ENCODE data around the gene RPTOR.

RPTOR gene

GRCh38 chr17:80636361-80637018 lies 91.9 kb downstream of the RPTOR start:
- Histone ChIP-seq H3K36me3 (ENCODE audit: control insufficient read depth in 5 of 5, insufficient read depth in 5 of 5, low read length in 5 of 5) (peaks cover 0 to 5% (median 0%) of the 10 kb centered on the region in 5 donors), H3K9me3 (ENCODE audit: control insufficient read depth in 5 of 5, low read length in 5 of 5) (no peaks in the 10 kb centered on the region), H3K9ac (ENCODE audit: low read length in 5 of 5) (no peak overlapping the region), H3K4me1 (ENCODE audit: control insufficient read depth in 5 of 5, insufficient read depth in 5 of 5, low read length in 5 of 5) (no peaks in the 10 kb centered on the region), H3K27me3 (ENCODE audit: control insufficient read depth in 5 of 5, insufficient read depth in 4 of 5, low read length in 5 of 5) (no peaks in the 10 kb centered on the region), H3K27ac (ENCODE audit: low read depth, low read length) (no peak overlapping the region), H3K4me3 (ENCODE audit: low read depth in 1 of 5, low read length in 5 of 5) (no peak overlapping the region)

- H3K27me3 ChIP-seq (ENCODE audit: control insufficient read depth in 5 of 5, insufficient read depth in 4 of 5, low read length in 5 of 5) = no peaks in the 10 kb centered on the region
- H3K9me3 ChIP-seq (ENCODE audit: control insufficient read depth in 5 of 5, low read length in 5 of 5) = no peaks in the 10 kb centered on the region
- no peak overlapping the region for H3K4me3 ChIP-seq (ENCODE audit: low read depth in 1 of 5, low read length in 5 of 5)
- H3K4me1 ChIP-seq (ENCODE audit: control insufficient read depth in 5 of 5, insufficient read depth in 5 of 5, low read length in 5 of 5) = no peaks in the 10 kb centered on the region
- H3K36me3 ChIP-seq (ENCODE audit: control insufficient read depth in 5 of 5, insufficient read depth in 5 of 5, low read length in 5 of 5) = peaks cover 0 to 5% (median 0%) of the 10 kb centered on the region in 5 donors
- no peak overlapping the region for H3K9ac ChIP-seq (ENCODE audit: low read length in 5 of 5)
- no peak overlapping the region for H3K27ac ChIP-seq (ENCODE audit: low read depth, low read length)
These were observed 92.6 kb downstream of the RPTOR start for GRCh38 chr17:80637048-80637781.

GRCh38 chr17:80639658-80640057 lies 95.0 kb downstream of the RPTOR start:
- H3K9me3 ChIP-seq (ENCODE audit: control insufficient read depth in 5 of 5, low read length in 5 of 5) = no peaks in the 10 kb centered on the region
- H3K36me3 ChIP-seq (ENCODE audit: control insufficient read depth in 5 of 5, insufficient read depth in 5 of 5, low read length in 5 of 5) = peaks cover 0 to 8% (median 0%) of the 10 kb centered on the region in 5 donors
- no peak overlapping the region for H3K9ac ChIP-seq (ENCODE audit: low read length in 5 of 5)
- no peak overlapping the region for H3K4me3 ChIP-seq (ENCODE audit: low read depth in 1 of 5, low read length in 5 of 5)
- H3K4me1 ChIP-seq (ENCODE audit: control insufficient read depth in 5 of 5, insufficient read depth in 5 of 5, low read length in 5 of 5) = no peaks in the 10 kb centered on the region
- no peak overlapping the region for H3K27ac ChIP-seq (ENCODE audit: low read depth, low read length)
- H3K27me3 ChIP-seq (ENCODE audit: control insufficient read depth in 5 of 5, insufficient read depth in 4 of 5, low read length in 5 of 5) = no peaks in the 10 kb centered on the region

- Histone ChIP-seq H3K9ac (ENCODE audit: low read length in 5 of 5) (no peak overlapping the region), H3K27me3 (ENCODE audit: control insufficient read depth in 5 of 5, insufficient read depth in 4 of 5, low read length in 5 of 5) (no peaks in the 10 kb centered on the region), H3K9me3 (ENCODE audit: control insufficient read depth in 5 of 5, low read length in 5 of 5) (no peaks in the 10 kb centered on the region), H3K4me1 (ENCODE audit: control insufficient read depth in 5 of 5, insufficient read depth in 5 of 5, low read length in 5 of 5) (no peaks in the 10 kb centered on the region), H3K36me3 (ENCODE audit: control insufficient read depth in 5 of 5, insufficient read depth in 5 of 5, low read length in 5 of 5) (peaks cover 0 to 8% (median 0%) of the 10 kb centered on the region in 5 donors), H3K4me3 (ENCODE audit: low read depth in 1 of 5, low read length in 5 of 5) (no peak overlapping the region), H3K27ac (ENCODE audit: low read depth, low read length) (no peak overlapping the region)
These were observed 95.9 kb downstream of the RPTOR start for GRCh38 chr17:80640366-80641084.

DNA sequence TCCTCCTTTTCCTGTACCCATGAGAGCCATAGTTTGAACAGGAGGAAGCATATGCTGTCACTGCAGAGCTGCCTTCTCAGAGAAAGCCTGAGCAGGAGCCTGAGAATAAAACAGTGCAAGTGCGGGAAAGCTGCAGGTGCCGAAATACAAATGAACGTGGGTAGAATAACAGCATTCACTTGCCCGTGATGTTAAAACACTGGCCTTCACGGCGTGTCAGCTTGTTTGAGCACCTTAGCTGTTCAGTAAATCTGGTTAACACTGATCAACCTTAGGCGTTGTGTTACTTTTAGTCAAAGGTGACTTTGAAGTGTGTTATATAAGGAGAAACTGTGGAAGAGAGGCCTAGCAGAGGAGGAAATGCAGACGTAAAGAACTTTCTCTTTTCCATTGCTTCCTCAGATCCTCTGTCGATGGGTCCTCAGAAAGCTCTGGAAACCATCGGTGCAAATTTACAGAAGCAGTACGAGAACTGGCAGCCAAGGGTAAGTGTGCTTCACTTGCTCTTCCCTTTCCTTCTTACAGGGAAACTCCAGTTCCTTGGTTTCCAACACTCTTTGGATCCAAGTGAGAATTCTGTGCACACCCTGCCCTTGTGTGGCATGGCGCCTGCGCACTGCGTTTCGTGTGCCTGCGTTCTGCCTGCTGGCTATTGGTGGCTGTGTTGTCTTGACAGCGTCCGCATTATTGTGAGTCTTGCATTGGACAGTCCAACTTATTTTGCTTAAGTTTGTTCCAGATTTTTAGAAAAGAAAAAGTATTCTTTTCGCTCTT lies 98.9 kb downstream of the RPTOR start:
- Histone ChIP-seq H3K27ac (ENCODE audit: low read depth, low read length) (no peak overlapping the region), H3K36me3 (ENCODE audit: control insufficient read depth in 5 of 5, insufficient read depth in 5 of 5, low read length in 5 of 5) (peaks cover 0 to 6% (median 0%) of the 10 kb centered on the region in 5 donors), H3K9ac (ENCODE audit: low read length in 5 of 5) (no peak overlapping the region), H3K4me1 (ENCODE audit: control insufficient read depth in 5 of 5, insufficient read depth in 5 of 5, low read length in 5 of 5) (no peaks in the 10 kb centered on the region), H3K4me3 (ENCODE audit: low read depth in 1 of 5, low read length in 5 of 5) (no peak overlapping the region), H3K27me3 (ENCODE audit: control insufficient read depth in 5 of 5, insufficient read depth in 4 of 5, low read length in 5 of 5) (no peaks in the 10 kb centered on the region), H3K9me3 (ENCODE audit: control insufficient read depth in 5 of 5, low read length in 5 of 5) (no peaks in the 10 kb centered on the region)

DNA sequence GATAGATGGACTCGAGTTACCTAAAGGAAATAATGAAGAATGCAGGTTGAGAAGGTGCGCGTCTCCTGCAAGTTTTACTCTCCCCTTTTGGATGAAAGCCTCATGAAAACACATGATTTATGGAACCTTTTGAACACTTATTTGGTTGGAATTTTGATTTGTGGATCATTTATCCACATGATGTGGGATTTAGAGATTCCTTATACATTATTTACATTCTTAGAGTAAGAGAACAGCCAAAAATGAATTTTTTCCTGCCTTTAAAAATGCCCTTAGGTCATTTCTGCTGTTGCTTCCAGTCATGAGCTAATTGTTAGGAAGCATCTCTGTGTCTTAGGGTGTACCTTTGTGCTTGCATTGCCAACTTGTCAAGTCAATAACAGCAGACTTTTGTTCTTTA lies 99.9 kb downstream of the RPTOR start:
- H3K36me3 ChIP-seq (ENCODE audit: control insufficient read depth in 5 of 5, insufficient read depth in 5 of 5, low read length in 5 of 5) = peaks cover 0 to 6% (median 0%) of the 10 kb centered on the region in 5 donors
- H3K9ac ChIP-seq (ENCODE audit: low read length in 5 of 5) = no peak overlapping the region
- H3K27me3 ChIP-seq (ENCODE audit: control insufficient read depth in 5 of 5, insufficient read depth in 4 of 5, low read length in 5 of 5) = no peaks in the 10 kb centered on the region
- no peaks in the 10 kb centered on the region for H3K9me3 ChIP-seq (ENCODE audit: control insufficient read depth in 5 of 5, low read length in 5 of 5)
- H3K4me3 ChIP-seq (ENCODE audit: low read depth in 1 of 5, low read length in 5 of 5) = no peak overlapping the region
- no peak overlapping the region for H3K27ac ChIP-seq (ENCODE audit: low read depth, low read length)
- peaks cover 2 to 7% (median 5%) of the 10 kb centered on the region in 5 donors for H3K4me1 ChIP-seq (ENCODE audit: control insufficient read depth in 5 of 5, insufficient read depth in 5 of 5, low read length in 5 of 5)

DNA sequence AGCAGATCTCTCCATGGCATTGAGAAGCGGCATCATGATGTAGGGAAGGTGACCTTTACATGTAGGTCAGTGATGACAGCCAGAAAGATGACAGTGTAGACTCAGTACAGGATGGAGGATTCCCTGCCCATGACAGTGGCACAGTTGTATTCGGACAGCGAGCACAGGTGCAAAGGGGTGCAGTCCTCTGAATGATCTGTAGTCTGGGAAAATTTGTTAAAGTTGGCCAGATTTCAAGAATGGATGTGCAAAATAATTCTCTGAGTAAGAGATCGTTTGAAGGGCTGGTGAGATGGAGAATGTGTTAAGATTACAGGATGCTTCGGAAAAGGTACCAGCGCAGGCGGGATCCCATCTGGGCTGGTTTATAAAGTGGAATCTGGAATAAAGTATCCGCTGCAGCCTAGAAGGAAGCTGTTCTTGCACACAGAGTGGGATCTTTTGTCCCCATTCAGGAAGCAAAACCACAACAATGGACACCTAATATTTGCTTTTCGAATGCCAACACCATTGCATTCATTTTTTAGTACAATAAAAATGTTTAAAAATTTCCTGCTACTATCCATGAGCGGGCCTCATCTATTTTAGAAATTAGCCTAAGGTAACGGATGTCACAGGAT lies 101.2 kb downstream of the RPTOR start:
- Histone ChIP-seq H3K27ac (ENCODE audit: low read depth, low read length) (no peak overlapping the region), H3K36me3 (ENCODE audit: control insufficient read depth in 5 of 5, insufficient read depth in 5 of 5, low read length in 5 of 5) (peaks cover 0 to 6% (median 0%) of the 10 kb centered on the region in 5 donors), H3K4me1 (ENCODE audit: control insufficient read depth in 5 of 5, insufficient read depth in 5 of 5, low read length in 5 of 5) (peaks cover 3 to 20% (median 16%) of the 10 kb centered on the region in 5 donors), H3K27me3 (ENCODE audit: control insufficient read depth in 5 of 5, insufficient read depth in 4 of 5, low read length in 5 of 5) (no peaks in the 10 kb centered on the region), H3K9me3 (ENCODE audit: control insufficient read depth in 5 of 5, low read length in 5 of 5) (no peaks in the 10 kb centered on the region), H3K9ac (ENCODE audit: low read length in 5 of 5) (no peak overlapping the region), H3K4me3 (ENCODE audit: low read depth in 1 of 5, low read length in 5 of 5) (no peak overlapping the region)

GRCh38 chr17:80646328-80646727 lies 101.7 kb downstream of the RPTOR start:
- Histone ChIP-seq H3K36me3 (ENCODE audit: control insufficient read depth in 5 of 5, insufficient read depth in 5 of 5, low read length in 5 of 5) (peaks cover 0 to 6% (median 0%) of the 10 kb centered on the region in 5 donors), H3K4me3 (ENCODE audit: low read depth in 1 of 5, low read length in 5 of 5) (no peak overlapping the region), H3K9ac (ENCODE audit: low read length in 5 of 5) (no peak overlapping the region), H3K4me1 (ENCODE audit: control insufficient read depth in 5 of 5, insufficient read depth in 5 of 5, low read length in 5 of 5) (peaks cover 3 to 20% (median 16%) of the 10 kb centered on the region in 5 donors), H3K27me3 (ENCODE audit: control insufficient read depth in 5 of 5, insufficient read depth in 4 of 5, low read length in 5 of 5) (no peaks in the 10 kb centered on the region), H3K9me3 (ENCODE audit: control insufficient read depth in 5 of 5, low read length in 5 of 5) (no peaks in the 10 kb centered on the region), H3K27ac (ENCODE audit: low read depth, low read length) (no peak overlapping the region)

DNA sequence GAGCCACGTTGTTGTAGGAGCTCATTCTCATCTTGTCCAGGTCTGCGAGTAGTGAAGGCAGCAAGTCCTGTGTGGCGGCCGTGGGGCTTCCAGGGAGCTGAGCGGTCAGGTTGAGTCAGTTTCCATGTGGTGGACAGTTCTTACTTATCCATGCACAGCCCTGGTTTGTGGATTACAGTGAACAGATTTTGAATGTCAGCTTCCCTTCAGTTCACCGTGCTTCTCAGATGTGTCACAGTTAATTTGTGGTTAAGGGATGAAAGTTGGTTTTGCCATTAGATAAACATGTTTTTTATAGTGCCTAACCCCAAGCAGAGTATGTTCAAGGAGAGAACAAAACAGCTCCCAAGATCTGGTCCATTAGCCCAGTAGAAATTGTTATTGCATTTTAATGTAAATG lies 103.1 kb downstream of the RPTOR start:
- Histone ChIP-seq H3K4me3 (ENCODE audit: low read depth in 1 of 5, low read length in 5 of 5) (no peak overlapping the region), H3K36me3 (ENCODE audit: control insufficient read depth in 5 of 5, insufficient read depth in 5 of 5, low read length in 5 of 5) (peaks cover 0 to 6% (median 0%) of the 10 kb centered on the region in 5 donors), H3K4me1 (ENCODE audit: control insufficient read depth in 5 of 5, insufficient read depth in 5 of 5, low read length in 5 of 5) (peaks cover 3 to 20% (median 17%) of the 10 kb centered on the region in 5 donors), H3K9me3 (ENCODE audit: control insufficient read depth in 5 of 5, low read length in 5 of 5) (no peaks in the 10 kb centered on the region), H3K27ac (ENCODE audit: low read depth, low read length) (no peak overlapping the region), H3K9ac (ENCODE audit: low read length in 5 of 5) (no peak overlapping the region), H3K27me3 (ENCODE audit: control insufficient read depth in 5 of 5, insufficient read depth in 4 of 5, low read length in 5 of 5) (no peaks in the 10 kb centered on the region)

Measured in subcutaneous abdominal adipose tissue (tissue), 5 donors.